Measurements from ENCODE around the gene CD46. TPM values are rescaled to one million over a fixed set of nuclear protein-coding genes. Genes with fewer than 3 reads are reported as not detected.

The CD46 gene
- total RNA-seq, 1 donor from 2014 or later = 214 TPM

DNA sequence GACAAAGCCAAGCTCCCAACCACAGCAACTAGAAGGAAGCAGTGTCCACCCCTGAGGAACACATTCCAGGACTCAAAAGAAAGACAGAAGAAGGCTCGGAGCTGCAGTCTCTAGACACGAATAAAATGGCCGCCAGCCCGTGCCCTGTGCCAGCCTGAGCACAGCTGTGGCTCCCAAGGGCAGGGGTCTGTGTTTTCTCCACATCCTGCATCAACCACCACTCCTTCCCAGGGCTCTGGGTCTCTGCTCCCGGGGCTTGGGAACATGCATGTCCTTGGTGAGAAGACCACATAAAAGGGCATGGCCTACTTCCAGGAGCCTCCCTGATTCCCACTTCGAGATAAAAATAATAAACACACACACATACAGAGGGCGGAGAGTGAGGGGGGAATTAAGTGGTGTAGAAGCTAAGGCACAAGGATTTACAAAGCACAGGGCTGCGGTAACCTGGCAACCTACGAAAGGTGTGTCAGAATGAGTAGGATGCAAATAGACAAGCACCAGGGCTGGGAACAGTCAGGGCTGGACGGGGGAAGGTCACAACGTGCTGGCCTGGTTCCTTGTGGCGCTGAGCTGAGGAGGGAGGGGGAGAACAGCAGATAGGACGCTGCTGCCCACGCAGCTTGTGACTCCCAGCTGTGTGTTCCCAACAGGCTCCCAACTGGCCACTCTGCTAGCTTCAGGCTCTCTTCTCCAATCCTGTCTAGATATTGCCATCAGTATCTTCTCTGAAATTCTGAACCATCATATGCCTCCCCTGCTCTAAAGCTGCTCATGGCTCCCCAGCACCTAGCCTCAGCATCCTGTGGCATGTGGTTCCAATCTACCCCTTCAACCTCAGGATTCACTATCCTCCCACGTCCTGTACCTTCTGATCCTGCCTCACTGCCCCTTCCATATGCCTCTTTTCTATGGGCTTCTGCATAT, 86.6 kb downstream of the CD46 start:
- Mint-ChIP-seq H3K9me3 (ENCODE audit: low read depth) (no peaks in the 10 kb centered on the region), H3K36me3 (ENCODE audit: insufficient read depth) (peaks cover 1% of the 10 kb centered on the region), H3K27ac (peak overlapping the region; percentile 92), H3K27me3 (no peaks in the 10 kb centered on the region), H3K4me1 (ENCODE audit: low read depth) (peaks cover 3% of the 10 kb centered on the region), H3K4me3 (ENCODE audit: low read depth) (no peak overlapping the region)
- DNase-seq (ENCODE audit: low spot score, unreplicated experiment) = no peak
- TF ChIP-seq, protein P1, sequence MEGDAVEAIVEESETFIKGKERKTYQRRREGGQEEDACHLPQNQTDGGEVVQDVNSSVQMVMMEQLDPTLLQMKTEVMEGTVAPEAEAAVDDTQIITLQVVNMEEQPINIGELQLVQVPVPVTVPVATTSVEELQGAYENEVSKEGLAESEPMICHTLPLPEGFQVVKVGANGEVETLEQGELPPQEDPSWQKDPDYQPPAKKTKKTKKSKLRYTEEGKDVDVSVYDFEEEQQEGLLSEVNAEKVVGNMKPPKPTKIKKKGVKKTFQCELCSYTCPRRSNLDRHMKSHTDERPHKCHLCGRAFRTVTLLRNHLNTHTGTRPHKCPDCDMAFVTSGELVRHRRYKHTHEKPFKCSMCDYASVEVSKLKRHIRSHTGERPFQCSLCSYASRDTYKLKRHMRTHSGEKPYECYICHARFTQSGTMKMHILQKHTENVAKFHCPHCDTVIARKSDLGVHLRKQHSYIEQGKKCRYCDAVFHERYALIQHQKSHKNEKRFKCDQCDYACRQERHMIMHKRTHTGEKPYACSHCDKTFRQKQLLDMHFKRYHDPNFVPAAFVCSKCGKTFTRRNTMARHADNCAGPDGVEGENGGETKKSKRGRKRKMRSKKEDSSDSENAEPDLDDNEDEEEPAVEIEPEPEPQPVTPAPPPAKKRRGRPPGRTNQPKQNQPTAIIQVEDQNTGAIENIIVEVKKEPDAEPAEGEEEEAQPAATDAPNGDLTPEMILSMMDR (IDR thresholded peaks at IDR 0.05; ENCODE audit: unreplicated experiment) = no peak

DNA sequence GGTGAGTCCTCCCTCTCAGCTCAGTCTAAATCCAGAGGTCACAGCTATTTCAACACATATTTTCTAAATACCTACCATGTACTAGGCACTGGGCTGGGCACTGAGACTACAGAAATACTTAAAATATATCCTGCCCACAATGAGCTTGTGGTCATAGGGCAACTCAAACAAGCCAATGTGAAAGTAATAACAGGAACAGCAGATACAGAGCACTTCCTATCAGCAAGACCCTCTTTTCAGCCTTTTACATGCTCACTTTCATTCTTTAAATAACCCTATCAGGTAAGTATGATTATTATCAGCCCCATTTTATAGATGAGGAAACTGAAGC, 87.2 kb downstream of the CD46 start:
- no peak for DNase-seq (ENCODE audit: low spot score, unreplicated experiment)
- TF ChIP-seq, protein P1 (IDR thresholded peaks at IDR 0.05; ENCODE audit: unreplicated experiment) = no peak
- Mint-ChIP-seq H3K4me3 (ENCODE audit: low read depth) (no peak overlapping the region), H3K36me3 (ENCODE audit: insufficient read depth) (peaks cover 1% of the 10 kb centered on the region), H3K27me3 (no peaks in the 10 kb centered on the region), H3K9me3 (ENCODE audit: low read depth) (no peaks in the 10 kb centered on the region), H3K4me1 (ENCODE audit: low read depth) (peaks cover 3% of the 10 kb centered on the region), H3K27ac (no peak overlapping the region)

DNA sequence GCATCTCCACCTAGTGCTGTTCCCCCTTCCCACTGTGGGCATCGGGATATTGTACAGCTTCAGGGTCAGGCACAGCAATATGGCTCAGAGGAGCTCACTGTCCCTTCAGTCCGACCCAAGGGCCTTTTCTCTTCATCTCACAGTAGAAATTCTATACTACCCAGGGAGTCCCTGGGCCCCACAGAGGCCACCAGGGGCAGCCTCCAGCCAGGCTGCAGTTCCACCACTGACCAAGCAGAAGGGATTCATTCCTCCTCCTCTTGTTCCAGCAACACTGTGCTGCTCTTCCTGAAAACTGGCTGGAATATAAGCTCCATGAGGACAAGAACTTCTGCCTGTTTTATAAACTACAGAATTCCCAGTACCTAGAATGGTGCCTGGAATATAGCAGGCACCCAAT, 88.5 kb downstream of the CD46 start:
- Mint-ChIP-seq H3K27ac (no peak overlapping the region), H3K4me1 (ENCODE audit: low read depth) (peaks cover 3% of the 10 kb centered on the region), H3K9me3 (ENCODE audit: low read depth) (no peaks in the 10 kb centered on the region), H3K36me3 (ENCODE audit: insufficient read depth) (peaks cover 1% of the 10 kb centered on the region), H3K4me3 (ENCODE audit: low read depth) (no peak overlapping the region), H3K27me3 (no peaks in the 10 kb centered on the region)
- TF ChIP-seq, protein P1 (IDR thresholded peaks at IDR 0.05; ENCODE audit: unreplicated experiment) = no peak
- DNase-seq (ENCODE audit: low spot score, unreplicated experiment) = no peak

DNA sequence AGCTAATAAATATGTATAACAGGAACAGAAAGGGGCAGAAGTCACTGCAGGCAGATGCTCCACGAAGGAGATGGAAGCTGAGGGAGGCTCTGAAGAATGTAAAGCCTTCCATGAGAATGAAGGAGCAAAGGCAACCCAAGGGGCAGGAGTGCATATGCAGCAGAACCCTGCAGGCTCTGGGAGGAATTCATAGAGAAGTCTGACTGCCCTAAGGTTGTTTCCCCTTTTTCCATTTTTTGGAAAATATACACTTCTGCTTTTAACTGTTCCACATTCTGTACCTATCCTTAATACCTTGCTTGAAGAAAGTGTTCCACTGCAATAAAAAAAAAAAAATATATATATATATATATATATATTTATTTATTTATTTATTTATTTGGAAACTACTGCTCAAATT, 89.4 kb downstream of the CD46 start:
- H3K27ac Mint-ChIP-seq = no peak overlapping the region
- DNase-seq (ENCODE audit: low spot score, unreplicated experiment) = no peak
- no peaks in the 10 kb centered on the region for H3K27me3 Mint-ChIP-seq
- TF ChIP-seq, protein P1 (IDR thresholded peaks at IDR 0.05; ENCODE audit: unreplicated experiment) = no peak
- peaks cover 2% of the 10 kb centered on the region for H3K4me1 Mint-ChIP-seq (ENCODE audit: low read depth)
- no peak overlapping the region for H3K4me3 Mint-ChIP-seq (ENCODE audit: low read depth)
- H3K36me3 Mint-ChIP-seq (ENCODE audit: insufficient read depth) = no peaks in the 10 kb centered on the region
- H3K9me3 Mint-ChIP-seq (ENCODE audit: low read depth) = no peaks in the 10 kb centered on the region

DNA sequence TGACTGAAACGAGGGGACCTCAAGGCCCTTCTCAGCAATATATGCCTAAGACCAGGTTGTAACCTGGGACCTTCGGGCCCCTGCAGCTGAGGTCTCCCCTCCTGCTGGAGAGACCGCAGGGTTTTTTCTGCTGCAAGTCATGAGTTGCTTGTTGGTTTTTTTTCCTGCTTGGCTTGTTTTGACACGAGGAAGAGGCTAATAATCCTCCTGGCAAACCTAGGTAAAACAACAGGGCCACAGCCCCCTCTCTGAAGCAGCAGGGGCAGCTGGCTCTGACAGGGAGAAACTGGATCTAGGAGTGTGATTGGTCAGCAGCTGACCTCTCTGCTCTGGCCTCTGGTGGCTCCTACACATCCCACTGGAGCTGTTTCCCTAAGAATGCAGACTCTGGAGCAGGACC, 90.0 kb downstream of the CD46 start:
- H3K27ac Mint-ChIP-seq = no peak overlapping the region
- TF ChIP-seq, protein P1 (IDR thresholded peaks at IDR 0.05; ENCODE audit: unreplicated experiment) = no peak
- no peaks in the 10 kb centered on the region for H3K36me3 Mint-ChIP-seq (ENCODE audit: insufficient read depth)
- peaks cover 2% of the 10 kb centered on the region for H3K4me1 Mint-ChIP-seq (ENCODE audit: low read depth)
- no peak overlapping the region for H3K4me3 Mint-ChIP-seq (ENCODE audit: low read depth)
- no peaks in the 10 kb centered on the region for H3K27me3 Mint-ChIP-seq
- no peak for DNase-seq (ENCODE audit: low spot score, unreplicated experiment)
- H3K9me3 Mint-ChIP-seq (ENCODE audit: low read depth) = no peaks in the 10 kb centered on the region
